Effector CD8-positive, alpha-beta T cell (primary cell): ENCODE data around the gene FNBP1L.
"Not testable (repeated sequence)": the region's sequence is repeated elsewhere in the genome, so short reads cannot be mapped to it uniquely, and the experiment has no call there.

Source experiments
- DNase-seq: peaks from one replicate; lab custom pipeline; 2025; lab: John Stamatoyannopoulos, UW

The FNBP1L gene

DNA sequence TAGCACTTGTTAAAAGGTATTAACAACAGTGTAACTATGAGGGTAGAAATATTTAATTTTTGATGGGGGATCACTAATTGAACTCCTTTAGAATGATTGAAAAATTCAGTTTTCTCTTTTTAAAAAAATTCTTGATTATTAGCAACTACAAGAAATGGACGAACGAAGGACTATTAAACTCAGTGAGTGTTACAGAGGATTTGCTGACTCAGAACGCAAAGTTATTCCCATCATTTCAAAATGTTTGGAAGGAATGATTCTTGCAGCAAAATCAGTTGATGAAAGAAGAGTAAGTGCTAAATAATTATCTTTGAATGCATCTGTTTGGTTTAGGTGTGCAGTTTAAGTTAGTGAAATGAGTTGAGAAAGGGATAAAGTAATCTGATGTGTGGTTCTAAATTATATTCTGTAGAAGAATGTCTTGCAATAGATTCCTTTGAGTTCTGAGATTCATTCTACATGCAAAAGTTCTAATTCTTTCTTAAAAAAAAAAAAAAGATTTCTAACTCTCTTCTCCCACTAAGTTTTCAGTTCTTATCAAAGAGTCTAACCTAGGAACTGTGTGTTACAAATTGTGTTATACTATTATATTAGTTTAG is 85.0 kb downstream of the FNBP1L start:
- DNase-seq, result no peak

- no peak for DNase-seq
Measured at GRCh38 chr1:93533677-93534076, 85.8 kb downstream of the FNBP1L start.

GRCh38 chr1:93537396-93537795 is 89.5 kb downstream of the FNBP1L start:
- no peak for DNase-seq

DNA sequence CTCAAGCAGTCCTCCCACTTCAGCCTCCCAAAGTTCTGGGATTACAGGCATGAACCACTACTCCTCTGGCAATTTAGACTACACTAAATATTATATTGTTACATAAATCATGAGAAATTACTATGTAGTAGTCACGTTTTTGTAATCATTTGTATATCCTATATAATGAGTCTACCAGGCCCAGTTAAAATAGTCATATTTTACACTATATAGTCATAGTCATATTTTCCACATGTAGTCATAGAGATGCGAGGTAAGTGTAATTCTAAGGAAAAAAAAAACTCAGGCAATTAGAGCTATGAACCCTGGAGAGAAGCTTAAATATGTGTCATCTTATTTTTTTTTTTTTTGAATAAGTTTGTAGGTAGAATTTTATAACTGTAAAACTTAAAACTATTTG is 90.0 kb downstream of the FNBP1L start:
- DNase-seq, result no peak

DNA sequence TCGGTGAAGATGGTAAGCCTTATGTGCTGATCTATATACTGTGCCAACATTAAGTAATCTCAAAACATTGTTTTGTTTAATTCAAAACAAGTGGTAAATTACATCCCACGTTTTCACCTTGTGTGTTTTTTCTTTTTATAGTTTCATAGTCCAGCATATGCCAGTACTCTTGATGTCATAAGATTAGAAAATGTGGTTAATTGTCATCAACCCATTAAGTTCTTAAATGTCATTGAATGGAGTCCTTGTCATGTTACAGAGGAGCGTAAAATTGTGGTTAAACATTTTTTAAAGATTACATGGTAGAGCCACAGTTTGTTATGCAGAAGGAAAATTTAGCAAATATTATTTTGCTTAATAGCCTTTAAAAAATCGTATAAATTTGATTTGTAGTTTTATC is 93.1 kb downstream of the FNBP1L start:
- DNase-seq, result no peak

DNA sequence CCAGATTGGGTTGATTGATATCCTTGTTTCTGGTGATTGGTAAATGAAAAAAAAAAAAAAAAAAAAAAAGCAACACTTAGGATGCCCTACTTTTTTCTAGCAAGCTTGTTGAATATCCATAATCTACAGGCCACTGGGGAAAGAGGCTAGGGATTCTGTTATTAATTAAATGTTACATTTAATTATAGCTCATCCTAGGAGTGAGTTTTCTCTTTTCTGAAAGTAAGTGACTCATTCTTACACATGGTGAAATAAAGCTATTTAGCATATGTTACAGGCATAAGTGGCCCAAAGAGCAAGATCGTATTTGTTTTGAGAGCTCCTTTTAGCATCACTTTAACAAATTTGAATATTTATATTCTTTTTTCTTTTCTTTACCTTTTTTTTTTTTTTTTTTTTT is 94.5 kb downstream of the FNBP1L start:
- DNase-seq, result no peak

DNA sequence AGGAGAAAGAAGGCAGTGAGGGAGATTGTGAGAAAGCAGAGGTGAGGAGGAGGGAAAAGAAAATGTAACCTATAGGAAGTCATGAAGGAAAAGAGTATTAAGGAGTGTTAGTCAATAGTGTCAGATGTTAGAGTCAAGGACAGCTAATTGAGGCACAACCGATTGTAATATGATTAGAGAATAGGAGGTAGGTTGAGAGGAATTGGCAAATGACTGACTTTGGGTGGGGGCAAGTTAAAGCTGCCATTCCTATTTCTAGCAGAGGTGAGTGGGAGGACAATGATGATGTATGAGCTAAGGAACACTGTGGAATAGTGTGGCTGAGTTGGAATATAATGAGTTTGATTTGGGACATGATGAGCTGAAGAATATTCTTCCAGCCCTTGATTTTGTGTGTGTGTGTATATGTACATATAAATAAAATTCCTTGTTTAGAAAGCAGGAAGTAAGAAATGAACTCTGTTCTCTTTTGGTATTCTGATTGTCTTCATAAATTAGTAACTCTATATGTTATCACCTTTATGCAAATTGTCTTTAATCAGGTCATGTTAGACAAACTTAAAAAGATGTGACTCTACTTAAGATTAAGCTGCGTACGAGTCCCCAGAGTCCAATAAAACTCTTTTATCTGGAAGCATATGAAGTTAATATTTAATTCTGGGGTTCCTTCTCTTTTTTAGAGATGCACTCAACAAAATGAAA is 98.4 kb downstream of the FNBP1L start:
- no peak for DNase-seq

- DNase-seq, result no peak
Measured at GRCh38 chr1:93549131-93549530, 101.2 kb downstream of the FNBP1L start.

- no peak for DNase-seq
Measured at GRCh38 chr1:93549811-93550210, 101.9 kb downstream of the FNBP1L start.

DNA sequence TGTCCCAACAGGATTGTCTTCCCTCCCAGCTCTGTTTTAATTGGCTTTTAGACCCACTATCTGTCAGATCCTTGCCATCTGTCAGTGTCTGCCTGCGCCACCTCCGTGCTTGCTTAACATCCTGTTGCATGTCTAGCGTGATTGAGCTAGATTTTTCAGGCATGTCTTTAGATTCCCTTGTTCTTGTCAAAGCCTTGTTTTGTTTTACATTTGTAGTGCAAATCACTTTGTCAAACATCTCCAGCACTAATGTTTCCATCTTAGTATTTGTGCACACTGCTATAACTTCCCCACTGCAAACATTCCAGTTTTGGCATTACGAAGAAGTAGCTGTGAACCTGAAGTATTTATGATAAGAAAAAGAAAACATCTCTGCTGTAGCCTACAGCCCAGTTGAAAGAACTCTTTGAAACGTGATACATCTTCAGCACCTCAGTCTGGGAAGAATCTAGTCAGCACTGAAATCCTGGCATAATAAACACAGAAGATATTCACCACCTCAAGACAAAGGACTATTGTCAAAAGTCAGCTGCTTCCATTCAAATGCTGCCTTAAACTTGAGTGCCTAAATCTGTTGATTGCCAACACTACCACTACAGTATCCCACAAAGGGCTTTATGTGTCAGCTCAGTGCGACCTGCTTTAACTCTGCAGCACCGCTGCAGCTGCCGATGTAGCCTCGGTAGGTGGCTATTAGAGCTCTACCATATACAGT is 105.0 kb downstream of the FNBP1L start:
- DNase-seq, result no peak

- not testable (repeated sequence) for DNase-seq
Measured at GRCh38 chr1:93553886-93554490, 106.1 kb downstream of the FNBP1L start.

GRCh38 chr1:93554883-93555872 is 107.3 kb downstream of the FNBP1L start:
- no peak for DNase-seq

DNA sequence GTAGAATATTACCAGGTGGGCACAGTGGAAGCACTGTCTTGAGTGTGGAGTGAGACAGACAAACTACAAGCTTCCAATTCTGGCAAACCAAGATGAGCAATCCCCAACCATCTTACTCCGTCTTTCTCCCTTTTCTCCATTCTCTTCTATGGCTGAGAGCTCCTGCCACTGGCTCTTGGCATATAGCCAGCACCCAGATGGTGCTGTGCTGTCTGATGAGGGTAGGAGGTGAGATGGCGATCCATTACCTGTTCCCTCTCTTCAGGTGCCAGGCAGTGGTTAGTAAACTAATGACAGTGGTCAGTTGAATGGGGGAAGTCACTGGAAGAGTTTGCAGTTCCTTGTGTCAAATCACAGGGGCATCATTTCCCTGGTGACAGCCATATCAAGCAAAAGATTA is 108.4 kb downstream of the FNBP1L start:
- DNase-seq, result no peak

DNA sequence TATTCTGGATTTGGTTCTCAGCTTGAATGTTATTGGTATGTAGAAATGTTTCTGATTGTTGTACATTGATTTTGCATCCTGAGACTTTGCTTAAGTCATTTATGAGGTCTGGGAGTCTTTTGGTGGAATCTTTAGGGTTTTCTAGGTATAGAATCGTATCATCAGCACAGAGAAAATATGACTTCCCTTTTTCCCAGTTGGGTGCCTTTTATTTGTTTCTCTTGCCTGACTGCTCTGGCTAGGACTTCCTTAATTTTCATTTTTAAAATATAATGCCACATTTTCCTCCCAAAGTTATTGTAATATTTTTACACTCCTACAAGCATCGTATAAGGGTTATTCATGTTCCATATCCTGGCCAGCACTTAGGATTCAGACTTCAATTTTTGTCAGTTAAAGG is 111.1 kb downstream of the FNBP1L start:
- DNase-seq, result no peak

- DNase-seq, result no peak
Measured at GRCh38 chr1:93559695-93560094, 111.8 kb downstream of the FNBP1L start.

- DNase-seq, result no peak
Measured at GRCh38 chr1:93565496-93566206, 117.7 kb downstream of the FNBP1L start.

GRCh38 chr1:93566227-93566626 is 118.3 kb downstream of the FNBP1L start:
- DNase-seq, result no peak

GRCh38 chr1:93567255-93567918 is 119.5 kb downstream of the FNBP1L start:
- no peak for DNase-seq

DNA sequence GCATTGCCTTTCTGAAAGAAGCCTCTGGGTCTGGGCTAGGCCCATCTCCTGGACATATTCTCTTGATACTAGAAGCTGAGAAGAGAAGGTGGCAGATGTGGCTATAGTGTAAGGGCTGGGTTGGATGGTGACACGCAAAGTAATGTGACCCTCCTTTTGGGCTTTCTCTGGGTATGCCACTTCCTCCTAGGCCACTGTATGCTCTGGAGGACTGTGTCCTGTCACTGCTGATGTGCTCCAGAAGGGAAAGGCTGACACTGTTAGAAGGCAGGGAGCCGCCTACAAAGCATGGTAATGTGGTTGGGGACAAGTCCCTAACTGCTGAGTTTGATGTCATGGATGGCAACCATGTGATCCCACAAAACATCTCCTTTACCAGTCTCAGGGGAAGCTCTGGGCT is 121.6 kb downstream of the FNBP1L start:
- DNase-seq, result no peak

GRCh38 chr1:93571623-93572310 is 123.8 kb downstream of the FNBP1L start:
- no peak for DNase-seq
